Mammary epithelial cell (primary cell): ENCODE measurements around the gene REST.

Experiments
- EZH2 ChIP-seq: IDR thresholded peaks from 2 replicates; pipeline ENCODE4 v1.6.1; 2012; ENCODE audit warnings: low read length, inconsistent platforms, borderline replicate concordance
- TF ChIP-seq, protein P1 (sequence below), 2 donors: IDR thresholded peaks in 1 of 2; conservative IDR thresholded peaks in 1 of 2; 2 replicates each; pipeline ENCODE4 v1.5.1; 2011 to 2012; ENCODE audit warnings: inconsistent platforms in 2 of 2, low read length in 2 of 2, mild to moderate bottlenecking in 2 of 2, control low read depth in 1 of 2, low read depth in 1 of 2; ENCODE audit not compliant: insufficient read depth in 1 of 2; ENCODE audit errors: extremely low read depth in 1 of 2

GRCh38 chr4:56972389-56972788 is 64.7 kb downstream of the REST start:
- TF ChIP-seq, protein P1, sequence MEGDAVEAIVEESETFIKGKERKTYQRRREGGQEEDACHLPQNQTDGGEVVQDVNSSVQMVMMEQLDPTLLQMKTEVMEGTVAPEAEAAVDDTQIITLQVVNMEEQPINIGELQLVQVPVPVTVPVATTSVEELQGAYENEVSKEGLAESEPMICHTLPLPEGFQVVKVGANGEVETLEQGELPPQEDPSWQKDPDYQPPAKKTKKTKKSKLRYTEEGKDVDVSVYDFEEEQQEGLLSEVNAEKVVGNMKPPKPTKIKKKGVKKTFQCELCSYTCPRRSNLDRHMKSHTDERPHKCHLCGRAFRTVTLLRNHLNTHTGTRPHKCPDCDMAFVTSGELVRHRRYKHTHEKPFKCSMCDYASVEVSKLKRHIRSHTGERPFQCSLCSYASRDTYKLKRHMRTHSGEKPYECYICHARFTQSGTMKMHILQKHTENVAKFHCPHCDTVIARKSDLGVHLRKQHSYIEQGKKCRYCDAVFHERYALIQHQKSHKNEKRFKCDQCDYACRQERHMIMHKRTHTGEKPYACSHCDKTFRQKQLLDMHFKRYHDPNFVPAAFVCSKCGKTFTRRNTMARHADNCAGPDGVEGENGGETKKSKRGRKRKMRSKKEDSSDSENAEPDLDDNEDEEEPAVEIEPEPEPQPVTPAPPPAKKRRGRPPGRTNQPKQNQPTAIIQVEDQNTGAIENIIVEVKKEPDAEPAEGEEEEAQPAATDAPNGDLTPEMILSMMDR (conservative IDR thresholded peaks at IDR 0.05 in 1 of 2, IDR thresholded peaks at IDR 0.05 in 1 of 2; ENCODE audit: extremely low read depth in 1 of 2, insufficient read depth in 1 of 2, low read depth in 1 of 2, low read length in 2 of 2) = no peak
- TF ChIP-seq EZH2 = no peak
